Left lung (tissue), 10 donors: ENCODE measurements around the gene COMT. TPM values are rescaled to one million over a fixed set of nuclear protein-coding genes. Genes with fewer than 3 reads are reported as not detected.
"Not testable (repeated sequence)": the region's sequence is repeated elsewhere in the genome, so short reads cannot be mapped to it uniquely, and the experiment has no call there.

Source experiments
- ATAC-seq: fragments of 200-7000 bp; cut with Tn5 transposase; one replicate; pipeline ENCODE4 v1.9.1; 2020; ENCODE audit warnings: moderate library complexity
- DNase-seq, 4 donors: peaks; one replicate each; pipeline ENCODE4 v3.0.0-alpha.2; 2013 to 2020
- H3K27ac ChIP-seq, 2 donors: fragments of 200-600 bp; sonication (generic) in 1 of 2; one replicate each; pipeline versions ENCODE4 v1.5.0 to v1.8.0; 2020 to 2021
- H3K27me3 ChIP-seq, 2 donors: fragments of 200-600 bp; sonication (generic) in 1 of 2; one replicate each; pipeline versions ENCODE4 v1.5.0 to v1.8.0; 2020 to 2021
- H3K36me3 ChIP-seq, 2 donors: fragments of 200-600 bp; sonication (generic) in 1 of 2; one replicate each; pipeline versions ENCODE4 v1.5.0 to v1.8.0; 2020 to 2021
- H3K4me1 ChIP-seq, 2 donors: fragments of 200-600 bp; one replicate each; pipeline ENCODE4 v1.8.0; 2021
- H3K4me3 ChIP-seq, 2 donors: fragments of 200-600 bp; sonication (generic) in 1 of 2; one replicate each; pipeline versions ENCODE4 v1.5.0 to v1.8.0; 2020 to 2021; ENCODE audit warnings: mild to moderate bottlenecking in 1 of 2
- H3K9me3 ChIP-seq, 2 donors: fragments of 200-600 bp; sonication (generic) in 1 of 2; one replicate each; pipeline versions ENCODE4 v1.5.0 to v1.8.0; 2020 to 2021
- intact Hi-C, 2 donors: fragments of 100-400 bp; cut with DNase I; formaldehyde crosslinking; loops; one replicate each; pipeline versions ENCODE4 v1.11.2 to v1.14.2; 2022
- polyA plus RNA-seq, 6 donors: library from polyadenylated mRNA; unstranded; fragments of 120-200 nt; gene quantifications; one replicate each; pipeline ENCODE4 v1.2.1, GENCODE V29; 2013; ENCODE audit not compliant: insufficient read length in 6 of 6
- total RNA-seq, 2 donors: library from RNA; stranded (reverse); fragmentation: NEBNext Ultra II Directional; extraction: Animal tissue kit (Norgen Biotek cat#: 25700); gene quantifications; one replicate each; pipeline ENCODE4 v1.2.1, GENCODE V29; 2021
- TF ChIP-seq, protein P1 (sequence below), 2 donors: fragments of 200-600 bp; sonication (generic) in 1 of 2; IDR thresholded peaks; one replicate each; pipeline versions ENCODE4 v1.5.0 to v1.8.0; 2021; ENCODE audit warnings: antibody characterized with exemption in 2 of 2
- donor health status: DM: no; HTN: yes; CAD: no.
- donor health status: DM: no; HTN: no; CAD: no.

COMT gene
- total and polyA plus RNA-seq, 8 donors, result 90.1 to 249 (median 102) TPM

DNA sequence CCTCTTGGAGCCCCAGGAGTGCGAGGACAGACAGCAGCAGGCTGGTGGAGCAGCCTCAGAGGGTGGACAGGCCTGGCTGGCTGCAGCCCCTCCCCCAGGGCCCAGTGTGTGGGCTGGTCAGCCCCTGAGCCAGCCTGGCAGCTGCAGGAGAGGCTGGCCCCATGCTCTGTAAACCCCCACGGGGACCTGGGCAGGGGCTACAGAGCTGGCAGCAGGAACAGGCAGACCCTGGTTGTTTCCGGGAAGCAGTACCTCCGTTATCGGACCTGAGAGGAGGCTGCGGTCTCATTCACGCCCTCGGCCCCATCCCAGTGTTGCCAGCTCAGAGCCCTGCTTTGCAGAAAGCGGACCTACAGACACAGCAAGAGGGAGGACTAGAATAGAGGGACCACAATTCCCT is 38.5 kb upstream of the COMT start:
- no peak for ATAC-seq
- Histone ChIP-seq H3K27ac (no peak overlapping the region), H3K27me3 (no peaks in the 10 kb centered on the region), H3K9me3 (no peaks in the 10 kb centered on the region), H3K4me1 (no peaks in the 10 kb centered on the region), H3K4me3 (no peak overlapping the region), H3K36me3 (peaks cover 0 to 47% of the 10 kb centered on the region in 2 donors)
- intact Hi-C loops, result no loop called here
- no peak for DNase-seq
- TF ChIP-seq, protein P1, sequence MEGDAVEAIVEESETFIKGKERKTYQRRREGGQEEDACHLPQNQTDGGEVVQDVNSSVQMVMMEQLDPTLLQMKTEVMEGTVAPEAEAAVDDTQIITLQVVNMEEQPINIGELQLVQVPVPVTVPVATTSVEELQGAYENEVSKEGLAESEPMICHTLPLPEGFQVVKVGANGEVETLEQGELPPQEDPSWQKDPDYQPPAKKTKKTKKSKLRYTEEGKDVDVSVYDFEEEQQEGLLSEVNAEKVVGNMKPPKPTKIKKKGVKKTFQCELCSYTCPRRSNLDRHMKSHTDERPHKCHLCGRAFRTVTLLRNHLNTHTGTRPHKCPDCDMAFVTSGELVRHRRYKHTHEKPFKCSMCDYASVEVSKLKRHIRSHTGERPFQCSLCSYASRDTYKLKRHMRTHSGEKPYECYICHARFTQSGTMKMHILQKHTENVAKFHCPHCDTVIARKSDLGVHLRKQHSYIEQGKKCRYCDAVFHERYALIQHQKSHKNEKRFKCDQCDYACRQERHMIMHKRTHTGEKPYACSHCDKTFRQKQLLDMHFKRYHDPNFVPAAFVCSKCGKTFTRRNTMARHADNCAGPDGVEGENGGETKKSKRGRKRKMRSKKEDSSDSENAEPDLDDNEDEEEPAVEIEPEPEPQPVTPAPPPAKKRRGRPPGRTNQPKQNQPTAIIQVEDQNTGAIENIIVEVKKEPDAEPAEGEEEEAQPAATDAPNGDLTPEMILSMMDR (IDR thresholded peaks at IDR 0.05), result no peak

DNA sequence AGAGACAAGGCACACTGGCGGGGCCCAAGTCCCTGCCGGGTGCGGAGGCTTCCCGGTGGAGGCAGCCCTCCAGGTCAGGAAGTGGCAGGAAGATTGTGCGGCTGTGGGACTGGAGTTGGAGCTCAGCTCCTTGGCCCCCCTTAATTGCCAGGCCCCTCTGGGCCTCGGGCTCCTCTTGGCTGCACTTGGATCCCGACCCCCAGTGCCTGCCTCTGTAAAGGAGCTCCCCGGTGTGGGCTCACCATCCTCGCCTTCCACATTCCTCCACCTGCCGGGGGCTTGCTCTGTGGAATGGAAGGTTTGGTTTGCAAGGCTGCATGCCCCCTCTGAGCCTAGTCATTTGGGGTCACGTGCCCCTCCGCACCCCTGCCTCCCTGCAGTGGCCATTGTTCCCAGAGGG is 38.1 kb upstream of the COMT start:
- TF ChIP-seq, protein P1 (IDR thresholded peaks at IDR 0.05), result no peak
- intact Hi-C loops, result no loop called here
- H3K9me3 ChIP-seq, result no peaks in the 10 kb centered on the region
- no peak overlapping the region for H3K4me3 ChIP-seq
- no peaks in the 10 kb centered on the region for H3K27me3 ChIP-seq
- no peaks in the 10 kb centered on the region for H3K4me1 ChIP-seq
- H3K36me3 ChIP-seq, result peaks cover 0 to 45% of the 10 kb centered on the region in 2 donors
- ATAC-seq, result no peak
- DNase-seq, result no peak
- H3K27ac ChIP-seq, result no peak overlapping the region

DNA sequence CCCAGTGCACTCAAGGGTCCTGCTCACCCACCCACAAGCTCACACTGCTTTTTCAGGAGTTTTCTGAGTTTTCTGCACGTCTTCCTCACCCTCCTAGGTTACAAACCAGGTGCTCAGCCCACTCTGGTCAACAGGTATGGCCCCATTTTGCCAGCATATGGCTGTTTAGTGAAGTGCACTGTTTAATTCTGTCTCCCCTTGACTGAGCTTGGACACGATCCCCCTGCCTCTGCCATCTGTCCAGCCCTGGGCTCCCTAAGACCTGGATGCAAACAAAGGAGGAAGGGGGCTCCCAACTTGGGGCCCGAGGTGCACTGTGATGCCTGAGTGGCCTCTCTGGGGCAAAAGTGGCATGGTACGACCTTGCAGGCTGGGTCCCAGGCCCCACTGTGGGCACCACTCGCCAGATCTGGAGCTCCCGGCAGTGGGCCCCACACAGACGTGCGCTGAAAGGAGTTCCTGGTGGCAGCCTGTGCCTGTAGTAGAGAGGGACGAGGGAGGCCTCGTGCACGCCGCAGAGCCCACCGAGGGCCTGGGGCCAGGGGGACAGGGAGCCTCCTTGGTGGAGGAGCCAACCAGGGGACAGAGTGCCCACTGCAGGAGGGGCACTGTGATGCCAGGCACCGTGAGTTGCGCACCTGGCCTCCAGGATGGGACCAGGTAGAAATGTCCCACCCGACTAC is 37.3 kb upstream of the COMT start:
- Histone ChIP-seq H3K9me3 (no peaks in the 10 kb centered on the region), H3K27me3 (no peaks in the 10 kb centered on the region), H3K27ac (no peak overlapping the region), H3K4me3 (no peak overlapping the region), H3K36me3 (peaks cover 0 to 37% of the 10 kb centered on the region in 2 donors), H3K4me1 (no peaks in the 10 kb centered on the region)
- TF ChIP-seq, protein P1 (IDR thresholded peaks at IDR 0.05), result no peak
- ATAC-seq, result no peak
- intact Hi-C loops, result no loop called here
- DNase-seq, result no peak

DNA sequence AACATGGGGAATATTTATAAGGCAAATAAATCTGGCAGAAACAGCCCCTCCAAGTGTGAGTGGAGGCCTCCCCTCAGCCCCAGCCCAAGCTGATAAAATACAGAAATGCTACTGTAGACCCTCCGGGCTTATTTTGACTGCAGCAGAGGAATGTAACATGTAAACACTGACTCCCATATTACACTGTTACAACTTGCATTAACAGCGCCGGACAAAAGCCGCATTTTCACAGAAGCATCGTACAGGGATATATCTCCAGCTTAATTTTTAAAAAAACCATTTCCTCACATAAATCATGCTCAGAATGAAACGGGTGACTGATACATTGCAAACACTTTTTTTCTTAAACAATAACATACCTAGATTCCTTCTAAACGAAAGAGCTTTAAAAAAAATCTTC is 36.6 kb upstream of the COMT start:
- DNase-seq (no peak), ATAC-seq (no peak)
- H3K27ac ChIP-seq, result no peak overlapping the region
- no peaks in the 10 kb centered on the region for H3K4me1 ChIP-seq
- H3K27me3 ChIP-seq, result no peaks in the 10 kb centered on the region
- no peak overlapping the region for H3K4me3 ChIP-seq
- TF ChIP-seq, protein P1 (IDR thresholded peaks at IDR 0.05), result no peak
- H3K9me3 ChIP-seq, result no peaks in the 10 kb centered on the region
- intact Hi-C loops, result no loop called here
- H3K36me3 ChIP-seq, result peaks cover 0 to 36% of the 10 kb centered on the region in 2 donors

GRCh38 chr22:19905347-19906276 is 36.0 kb upstream of the COMT start:
- ATAC-seq (no peak), DNase-seq (peak in 1 of 4 donors; percentile 36)
- intact Hi-C loops, result no loop called here
- no peaks in the 10 kb centered on the region for H3K9me3 ChIP-seq
- H3K4me1 ChIP-seq, result no peaks in the 10 kb centered on the region
- no peak overlapping the region for H3K27ac ChIP-seq
- H3K4me3 ChIP-seq, result no peak overlapping the region
- TF ChIP-seq, protein P1 (IDR thresholded peaks at IDR 0.05), result no peak
- no peaks in the 10 kb centered on the region for H3K27me3 ChIP-seq
- peaks cover 0 to 37% of the 10 kb centered on the region in 2 donors for H3K36me3 ChIP-seq

DNA sequence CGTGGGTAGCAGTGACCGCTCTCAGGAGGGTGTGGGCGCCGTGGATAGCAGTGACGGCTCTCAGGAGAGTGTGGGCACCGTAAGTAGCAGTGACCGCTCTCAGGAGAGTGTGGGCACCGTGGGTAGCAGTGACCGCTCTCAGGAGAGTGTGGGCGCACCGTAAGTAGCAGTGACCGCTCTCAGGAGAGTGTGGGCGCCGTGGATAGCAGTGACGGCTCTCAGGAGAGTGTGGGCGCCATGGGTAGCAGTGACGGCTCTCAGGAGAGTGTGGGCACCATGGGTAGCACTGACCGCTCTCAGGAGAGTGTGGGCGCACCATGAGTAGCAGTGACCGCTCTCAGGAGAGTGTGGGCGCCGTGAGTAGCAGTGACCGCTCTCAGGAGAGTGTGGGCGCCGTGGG is 34.7 kb upstream of the COMT start:
- not testable (repeated sequence) for ATAC-seq

GRCh38 chr22:19907902-19908301 is 33.7 kb upstream of the COMT start:
- DNase-seq, H3K9me3 ChIP-seq, H3K27ac ChIP-seq, intact Hi-C loops, ATAC-seq, H3K27me3 ChIP-seq, H3K4me1 ChIP-seq, H3K4me3 ChIP-seq: not testable (repeated sequence)
- H3K36me3 ChIP-seq, result peaks cover 0 to 37% of the 10 kb centered on the region in 2 donors

More for the DNA sequence above, 34.7 kb upstream of the COMT start:
- H3K27me3 ChIP-seq, DNase-seq, H3K4me1 ChIP-seq, H3K4me3 ChIP-seq, intact Hi-C loops, H3K9me3 ChIP-seq, H3K27ac ChIP-seq: not testable (repeated sequence)
- H3K36me3 ChIP-seq, result peaks cover 0 to 33% of the 10 kb centered on the region in 2 donors
